ENCODE results near the gene FOXR1. TPM values are rescaled to one million over a fixed set of nuclear protein-coding genes. Genes with fewer than 3 reads are reported as not detected.

FOXR1 gene
- total and polyA plus RNA-seq, 2 donors (not counting 3 experiments of a cell fraction or from before 2014, with no cell fraction given) = not detected

- Histone ChIP-seq H3K4me2 (ENCODE audit: insufficient read depth, low read length) (no peak overlapping the region), H3K36me3 (ENCODE audit: control insufficient read depth in 2 of 2, extremely low read depth in 1 of 2, insufficient read depth in 2 of 2, low read length in 2 of 2) (peaks cover 6 to 18% of the 10 kb centered on the region in 2 experiments), H2AFZ (ENCODE audit: low read depth, low read length) (no peak overlapping the region), H3K9me1 (replicated peaks; ENCODE audit: control insufficient read depth, extremely low read depth, insufficient read depth, low read length) (no peaks in the 10 kb centered on the region), H3K4me3 (replicated peaks in 1 of 3; ENCODE audit: insufficient read depth in 1 of 3, low read depth in 1 of 3, low read length in 3 of 3) (no peak overlapping the region), H3K9ac (replicated peaks; ENCODE audit: extremely low read depth, insufficient read depth, low read length) (no peak overlapping the region), H3K9me3 (replicated peaks; ENCODE audit: control insufficient read depth, insufficient read depth, low read length) (no peaks in the 10 kb centered on the region), H3K27ac (ENCODE audit: insufficient read depth, low read depth, low read length) (no peak overlapping the region), H4K20me1 (replicated peaks; ENCODE audit: control insufficient read depth, extremely low read depth, insufficient read depth, low read length) (no peaks in the 10 kb centered on the region), H3K4me1 (ENCODE audit: control insufficient read depth, extremely low read depth, insufficient read depth, low read length) (peaks cover 27% of the 10 kb centered on the region), H3K27me3 (ENCODE audit: control insufficient read depth in 2 of 2, insufficient read depth in 2 of 2, low read length in 2 of 2) (no peaks in the 10 kb centered on the region), H3K79me2 (ENCODE audit: control insufficient read depth, insufficient read depth, low read length) (peaks cover 31% of the 10 kb centered on the region)
- ChIA-PET CTCF (no interaction called here), POLR2A (no interaction called here)
- intact Hi-C loops (cut with micrococcal nuclease) = no loop called here
- dilution Hi-C loops (cut with MboI; ENCODE audit: extremely low pct_ligation_motif_present, low sequenced_read_pairs) = no loop called here
- DNase-seq (ENCODE audit: low read depth, low spot score) (no peak), FAIRE-seq (no peak)
- TF ChIP-seq CTCF (IDR thresholded peaks at IDR 0.05; ENCODE audit: extremely low read depth in 1 of 2, insufficient read depth in 1 of 2, low read depth in 1 of 2, low read length in 2 of 2) (no peak), JUN (IDR thresholded peaks at IDR 0.05; ENCODE audit: borderline replicate concordance, insufficient read depth, insufficient read length, low read depth) (no peak), MAX (IDR thresholded peaks at IDR 0.05; ENCODE audit: insufficient read depth, insufficient read length) (no peak), MYC (IDR thresholded peaks at IDR 0.05; ENCODE audit: low read depth, low read length) (no peak), GATA2 (IDR thresholded peaks at IDR 0.05; ENCODE audit: insufficient read depth, insufficient read length, low read depth, low read length) (no peak), EZH2 (IDR thresholded peaks at IDR 0.05; ENCODE audit: borderline replicate concordance, low read depth, low read length, severe bottlenecking) (no peak), POLR2AphosphoS5 (IDR thresholded peaks at IDR 0.05; ENCODE audit: insufficient read depth, low read depth, low read length) (no peak), POLR2A (IDR thresholded peaks at IDR 0.05; ENCODE audit: low read depth, low read length) (no peak), FOS (IDR thresholded peaks at IDR 0.05; ENCODE audit: borderline replicate concordance, insufficient read depth, low read length) (no peak)
- no TSS peak for BruUV-seq (replicated peaks)
Measured at GRCh38 chr11:119021631-119022030, 50.1 kb downstream of the FOXR1 start.

All from endothelial cell of umbilical vein (primary cell).